GM12801 (cell line): Measurements from ENCODE around the gene DSEL.

ENCODE experiments used
- CTCF ChIP-seq: IDR thresholded peaks from one replicate; pipeline ENCODE4 v1.5.1; 2011; ENCODE audit warnings: control low read depth; ENCODE audit not compliant: insufficient read length; ENCODE audit errors: extremely low read depth

DSEL gene

GRCh38 chr18:67514465-67514864, 2.1 kb downstream of the DSEL start:
- no peak for TF ChIP-seq CTCF

GRCh38 chr18:67513280-67513679, 3.2 kb downstream of the DSEL start:
- no peak for TF ChIP-seq CTCF

- TF ChIP-seq CTCF, result no peak
These were observed 4.7 kb downstream of the DSEL start for GRCh38 chr18:67511840-67512239.

GRCh38 chr18:67510831-67511230, 5.7 kb downstream of the DSEL start:
- TF ChIP-seq CTCF, result no peak

- TF ChIP-seq CTCF, result no peak
These were observed 6.7 kb downstream of the DSEL start for GRCh38 chr18:67509741-67510391.

- no peak for TF ChIP-seq CTCF
These were observed 8.4 kb downstream of the DSEL start for GRCh38 chr18:67508146-67508545.

GRCh38 chr18:67504739-67505138, 11.8 kb downstream of the DSEL start:
- no peak for TF ChIP-seq CTCF
